GM19455 (cell line): ENCODE data around the gene KIF26B.
"Not testable (repeated sequence)": the region's sequence is repeated elsewhere in the genome, so short reads cannot be mapped to it uniquely, and the experiment has no call there.

Source experiments
- ATAC-seq: cut with Tn5 transposase; IDR thresholded peaks from one replicate; pipeline ENCODE4 v1.9.1; 2021; ENCODE audit not compliant: unreplicated experiment

KIF26B gene

GRCh38 chr1:245663841-245664240 lies 509.1 kb downstream of the KIF26B start:
- no peak for ATAC-seq

GRCh38 chr1:245666412-245666811 lies 511.6 kb downstream of the KIF26B start:
- ATAC-seq: no peak

GRCh38 chr1:245671349-245671748 lies 516.6 kb downstream of the KIF26B start:
- ATAC-seq: no peak

GRCh38 chr1:245671966-245672767 lies 517.4 kb downstream of the KIF26B start:
- no peak for ATAC-seq

- ATAC-seq: not testable (repeated sequence)
These were observed 518.3 kb downstream of the KIF26B start for GRCh38 chr1:245672836-245673656.

GRCh38 chr1:245673881-245674414 lies 519.2 kb downstream of the KIF26B start:
- ATAC-seq: no peak

GRCh38 chr1:245677461-245678240 lies 522.9 kb downstream of the KIF26B start:
- no peak for ATAC-seq

- ATAC-seq: no peak
These were observed 524.2 kb downstream of the KIF26B start for GRCh38 chr1:245678860-245679411.

- no peak for ATAC-seq
These were observed 525.3 kb downstream of the KIF26B start for GRCh38 chr1:245679821-245680780.

- no peak for ATAC-seq
These were observed 528.1 kb downstream of the KIF26B start for GRCh38 chr1:245682638-245683628.

- no peak for ATAC-seq
These were observed 528.9 kb downstream of the KIF26B start for GRCh38 chr1:245683676-245684075.

- ATAC-seq: no peak
These were observed 529.4 kb downstream of the KIF26B start for GRCh38 chr1:245684166-245684565.

GRCh38 chr1:245684571-245684970 lies 529.8 kb downstream of the KIF26B start:
- ATAC-seq: no peak

GRCh38 chr1:245685111-245685810 lies 530.5 kb downstream of the KIF26B start:
- ATAC-seq: no peak

GRCh38 chr1:245686006-245686405 lies 531.2 kb downstream of the KIF26B start:
- no peak for ATAC-seq

- ATAC-seq: no peak
These were observed 531.8 kb downstream of the KIF26B start for GRCh38 chr1:245686446-245687030.

- ATAC-seq: no peak
These were observed 532.4 kb downstream of the KIF26B start for GRCh38 chr1:245687152-245687635.
